Activated B cell treated with CpG ODN at 0.5 μM for 24 hours (primary cell): ENCODE results near the gene KLHDC2. TPM values are rescaled to one million over a fixed set of nuclear protein-coding genes. Genes with fewer than 3 reads are reported as not detected.
"Not testable (repeated sequence)": the region's sequence is repeated elsewhere in the genome, so short reads cannot be mapped to it uniquely, and the experiment has no call there.

Experiments
- ATAC-seq: fragments of 200-7000 bp; cut with Tn5 transposase; one replicate; pipeline ENCODE4 v1.10.0; 2021; ENCODE audit warnings: low read depth, mild to moderate bottlenecking, moderate library complexity
- CTCF ChIA-PET: fragments of 350-600 bp; sonication (Branson Sonifier 250); formaldehyde crosslinking; loops from one replicate; lab custom pipeline; 2021; ENCODE audit warnings: antibody characterized with exemption; lab: Charles Lee
- POLR2A ChIA-PET: fragments of 350-600 bp; sonication (Branson Sonifier 250); formaldehyde crosslinking; loops from one replicate; lab custom pipeline; 2021; ENCODE audit warnings: antibody characterized with exemption; lab: Charles Lee
- DNase-seq: peaks from one replicate; pipeline ENCODE4 v3.0.0; 2022
- H3K27ac Mint-ChIP-seq: one replicate; pipeline ENCODE4 v1.8.0; 2020; ENCODE audit warnings: mixed read lengths
- H3K27me3 Mint-ChIP-seq: one replicate; pipeline ENCODE4 v1.8.0; 2021; ENCODE audit warnings: mixed read lengths
- H3K36me3 Mint-ChIP-seq: one replicate; pipeline ENCODE4 v1.8.0; 2021; ENCODE audit warnings: low read depth, mixed read lengths
- H3K4me1 Mint-ChIP-seq: one replicate; pipeline ENCODE4 v1.8.0; 2021; ENCODE audit warnings: mixed read lengths
- H3K4me3 Mint-ChIP-seq: one replicate; pipeline ENCODE4 v1.8.0; 2020; ENCODE audit warnings: mild to moderate bottlenecking, mixed read lengths
- H3K9me3 Mint-ChIP-seq: one replicate; pipeline ENCODE4 v1.8.0; 2020; ENCODE audit warnings: mixed read lengths
- CTCF ChIP-seq: fragments of 200-600 bp; IDR thresholded peaks from one replicate; pipeline ENCODE4 v1.8.0; 2022; ENCODE audit warnings: antibody characterized with exemption, mild to moderate bottlenecking
- intact Hi-C: fragments of 100-400 bp; cut with micrococcal nuclease; formaldehyde crosslinking; loops from one replicate; pipeline ENCODE4 v1.15.1; 2024
- total RNA-seq: library from RNA; stranded (reverse); gene quantifications from 2 replicates; pipeline ENCODE4 v1.2.3, GENCODE V29; 2022

The KLHDC2 gene
- total RNA-seq, 1 donor from 2014 or later = 31.2 TPM

- Mint-ChIP-seq H3K27me3 (no peaks in the 10 kb centered on the region), H3K9me3 (no peaks in the 10 kb centered on the region), H3K4me1 (no peaks in the 10 kb centered on the region), H3K27ac (no peak overlapping the region), H3K4me3 (no peak overlapping the region), H3K36me3 (peaks cover 87% of the 10 kb centered on the region)
- ChIA-PET CTCF (no interaction called here), POLR2A (no interaction called here)
- DNase-seq = no peak
- ATAC-seq = no peak
- intact Hi-C loops = loop anchor here (5.0 kb wide), 1 partner anchor 36 kb away; no protein-coding TSS in a partner anchor
- TF ChIP-seq CTCF = no peak
Measured at GRCh38 chr14:49796025-49796424, 28.1 kb downstream of the KLHDC2 start.

- peaks cover 77% of the 10 kb centered on the region for H3K36me3 Mint-ChIP-seq
- TF ChIP-seq CTCF = no peak
- H3K9me3 Mint-ChIP-seq = peaks cover 6% of the 10 kb centered on the region
- ATAC-seq = no peak
- intact Hi-C loops = loop anchor here (5.0 kb wide), 1 partner anchor 34 kb away; no protein-coding TSS in a partner anchor
- H3K27me3 Mint-ChIP-seq = no peaks in the 10 kb centered on the region
- ChIA-PET CTCF (no interaction called here), POLR2A (no interaction called here)
- no peak overlapping the region for H3K27ac Mint-ChIP-seq
- no peak for DNase-seq
- no peaks in the 10 kb centered on the region for H3K4me1 Mint-ChIP-seq
- H3K4me3 Mint-ChIP-seq = no peak overlapping the region
Measured at GRCh38 chr14:49808780-49809179, 40.8 kb downstream of the KLHDC2 start.

GRCh38 chr14:49816118-49816517 is 48.2 kb downstream of the KLHDC2 start:
- ATAC-seq, H3K4me3 Mint-ChIP-seq, H3K27me3 Mint-ChIP-seq, DNase-seq, intact Hi-C loops, H3K4me1 Mint-ChIP-seq, H3K27ac Mint-ChIP-seq: not testable (repeated sequence)
- Mint-ChIP-seq H3K9me3 (peaks cover 13% of the 10 kb centered on the region), H3K36me3 (peaks cover 85% of the 10 kb centered on the region)
- ChIA-PET CTCF (interaction anchor here (1.0 kb wide), 1 partner anchor 13 kb away, joined by 3 read pairs; no protein-coding TSS in a partner anchor), POLR2A (interaction anchor here (0.9 kb wide), 1 partner anchor 37 kb away, joined by 3 read pairs; the partner anchor contains the start of gene NEMF)

GRCh38 chr14:49816844-49817243 is 48.9 kb downstream of the KLHDC2 start:
- no peak for ATAC-seq
- ChIA-PET CTCF (no interaction called here), POLR2A (no interaction called here)
- DNase-seq = no peak
- H3K27ac Mint-ChIP-seq = no peak overlapping the region
- no peak for TF ChIP-seq CTCF
- H3K4me3 Mint-ChIP-seq = no peak overlapping the region
- H3K36me3 Mint-ChIP-seq = peaks cover 78% of the 10 kb centered on the region
- intact Hi-C loops = no loop called here
- no peaks in the 10 kb centered on the region for H3K27me3 Mint-ChIP-seq
- peaks cover 13% of the 10 kb centered on the region for H3K9me3 Mint-ChIP-seq
- no peaks in the 10 kb centered on the region for H3K4me1 Mint-ChIP-seq

GRCh38 chr14:49820176-49820575 is 52.2 kb downstream of the KLHDC2 start:
- H3K9me3 Mint-ChIP-seq = peaks cover 7% of the 10 kb centered on the region
- no peaks in the 10 kb centered on the region for H3K4me1 Mint-ChIP-seq
- no peak overlapping the region for H3K4me3 Mint-ChIP-seq
- CTCF ChIA-PET = no interaction called here
- intact Hi-C loops = no loop called here
- ATAC-seq = no peak
- H3K27ac Mint-ChIP-seq = no peak overlapping the region
- DNase-seq = no peak
- no peaks in the 10 kb centered on the region for H3K27me3 Mint-ChIP-seq
- no peak for TF ChIP-seq CTCF
- peaks cover 65% of the 10 kb centered on the region for H3K36me3 Mint-ChIP-seq
- POLR2A ChIA-PET = no interaction called here
